LoVo (cell line): Measurements from ENCODE around the gene RNU1-4.
"Not testable (repeated sequence)": the region's sequence is repeated elsewhere in the genome, so short reads cannot be mapped to it uniquely, and the experiment has no call there.

Source experiments
- DNase-seq: peaks from one replicate; pipeline ENCODE4 v3.0.0-alpha.2; 2016; ENCODE audit warnings: low spot score

The RNU1-4 gene

DNA sequence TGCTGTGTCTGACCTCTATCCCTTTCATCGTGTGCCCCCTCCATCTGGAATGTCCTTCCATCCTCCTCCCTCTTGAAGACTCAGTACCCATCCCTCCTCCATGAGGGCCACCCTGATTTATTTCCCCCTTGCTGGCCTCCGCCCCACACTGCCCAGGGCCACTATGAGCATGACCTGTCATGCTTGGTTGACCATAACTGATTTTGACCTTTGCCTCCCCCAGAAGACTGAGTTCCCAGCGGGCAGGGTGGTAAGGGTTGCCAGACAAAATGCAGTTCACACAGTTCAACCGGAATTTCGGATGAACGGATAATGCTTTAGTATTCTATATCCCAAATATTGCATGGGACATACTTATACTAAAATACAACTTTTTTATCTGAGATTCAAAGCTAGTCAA is 31.6 kb upstream of the RNU1-4 start:
- DNase-seq, result not testable (repeated sequence)

DNA sequence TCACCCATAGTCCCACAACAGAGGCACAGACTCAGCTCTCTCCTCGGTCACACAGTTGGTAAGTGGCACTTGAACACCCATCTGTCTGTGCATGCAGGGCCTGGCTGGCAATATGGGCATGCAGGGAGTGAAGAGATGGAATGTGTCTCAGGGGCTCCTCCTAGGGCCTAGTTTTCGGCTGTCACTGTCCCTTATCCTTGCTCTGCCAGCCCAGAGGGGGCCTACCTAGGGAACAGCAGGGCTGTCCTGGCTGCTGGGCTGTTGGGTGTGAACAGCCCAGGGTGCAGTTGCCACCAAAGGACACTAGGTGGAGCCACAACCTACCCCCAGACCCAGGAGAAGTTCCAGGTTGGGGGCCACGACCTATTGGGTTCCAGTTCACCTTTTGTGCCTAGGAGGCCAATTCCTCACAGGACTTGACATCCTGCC is 30.6 kb upstream of the RNU1-4 start:
- DNase-seq, result not testable (repeated sequence)

DNA sequence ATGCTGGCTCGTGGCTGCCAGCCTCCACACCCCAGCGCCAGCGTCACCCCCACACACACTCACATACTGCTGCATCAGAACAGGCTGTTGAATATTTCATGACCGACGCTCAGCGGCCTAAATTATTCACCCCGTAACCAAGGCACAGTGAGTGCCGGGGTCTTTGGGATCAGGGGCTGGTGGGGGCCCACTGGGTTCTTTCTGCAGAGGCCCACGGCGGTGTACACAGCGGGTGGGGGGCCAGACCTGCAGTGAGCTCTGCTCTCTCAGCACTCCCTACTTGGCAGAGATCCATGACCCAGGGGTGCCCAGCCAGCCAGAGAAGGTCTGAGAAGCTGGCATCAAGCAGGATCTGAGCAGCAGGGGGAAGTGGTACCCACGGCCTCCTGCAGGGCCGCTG is 29.7 kb upstream of the RNU1-4 start:
- DNase-seq, result not testable (repeated sequence)

DNA sequence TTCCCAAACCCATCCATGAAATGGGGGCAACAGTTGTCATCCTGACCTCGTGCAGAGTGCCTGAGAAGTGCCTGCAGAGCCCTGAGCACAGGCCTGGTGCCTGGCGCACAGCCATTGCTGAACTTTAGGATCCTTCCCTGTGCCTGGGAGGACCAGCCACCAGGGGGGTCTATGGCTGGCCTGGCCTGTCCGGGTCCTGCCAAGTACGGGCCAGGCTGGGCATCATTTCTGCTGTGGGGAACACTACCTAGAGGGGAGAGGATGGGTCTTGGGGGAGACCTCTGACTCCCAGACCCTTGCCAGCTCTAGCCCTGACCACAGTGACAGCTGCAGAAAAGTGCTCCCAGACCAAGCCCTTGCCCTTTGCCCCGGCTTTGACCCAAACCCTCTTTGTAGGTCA is 28.2 kb upstream of the RNU1-4 start:
- not testable (repeated sequence) for DNase-seq

DNA sequence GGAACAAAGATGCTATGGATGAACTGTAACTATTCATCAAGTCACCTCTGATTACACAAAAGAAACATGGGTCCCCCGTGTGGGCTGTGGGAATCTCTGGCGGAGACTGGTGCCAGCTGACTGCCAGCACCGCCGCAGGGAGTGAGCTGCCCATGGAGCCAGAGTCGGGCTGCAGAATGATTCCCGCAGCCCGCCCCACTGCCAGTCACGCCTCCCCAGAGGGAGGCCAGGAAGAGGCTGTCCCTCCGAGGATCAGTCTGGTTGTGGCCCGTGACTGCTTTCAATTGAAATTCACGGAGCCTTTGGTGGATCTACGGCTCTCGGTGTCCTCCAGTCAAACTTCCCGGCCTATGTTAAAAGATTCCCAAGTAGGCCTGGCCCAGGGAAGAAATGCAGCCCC is 27.7 kb upstream of the RNU1-4 start:
- not testable (repeated sequence) for DNase-seq

DNA sequence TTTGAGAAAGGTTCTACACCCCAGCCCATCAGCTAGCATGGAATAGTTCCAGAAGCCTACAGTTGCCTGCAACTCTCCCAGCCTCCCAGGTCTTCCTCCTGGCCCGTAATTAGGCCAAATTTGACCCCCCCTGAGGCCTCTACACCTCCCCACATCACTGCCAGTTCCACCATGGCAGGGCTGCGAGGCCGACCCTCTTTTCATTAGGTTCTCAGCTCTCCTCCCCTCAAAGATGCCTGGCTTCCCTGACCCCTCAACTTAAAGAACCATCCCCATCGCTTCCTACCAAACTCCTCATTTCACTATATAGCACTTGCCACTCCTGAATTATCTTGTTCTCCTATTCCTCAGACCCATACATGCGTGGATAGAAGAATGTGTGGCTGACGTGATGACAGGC is 27.3 kb upstream of the RNU1-4 start:
- DNase-seq, result not testable (repeated sequence)

DNA sequence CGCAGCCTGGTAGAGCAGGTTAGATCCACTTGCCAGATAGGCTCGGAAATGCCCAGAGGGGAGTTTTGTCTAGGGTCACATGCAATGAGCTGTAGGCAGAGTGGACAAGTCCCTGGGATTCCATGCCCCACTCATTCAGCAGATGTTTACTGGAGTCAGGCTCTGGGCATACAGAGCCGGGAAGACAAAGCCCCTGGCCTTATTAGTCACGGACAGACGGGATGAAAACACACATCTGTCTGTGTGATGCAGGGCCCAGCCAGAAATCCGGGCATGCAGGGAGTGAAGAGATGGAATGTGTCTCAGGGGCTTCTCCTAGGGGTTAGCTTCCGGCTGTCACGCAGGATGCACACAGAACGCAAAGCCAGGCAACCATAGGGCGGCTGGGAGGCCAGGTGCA is 26.8 kb upstream of the RNU1-4 start:
- not testable (repeated sequence) for DNase-seq

DNA sequence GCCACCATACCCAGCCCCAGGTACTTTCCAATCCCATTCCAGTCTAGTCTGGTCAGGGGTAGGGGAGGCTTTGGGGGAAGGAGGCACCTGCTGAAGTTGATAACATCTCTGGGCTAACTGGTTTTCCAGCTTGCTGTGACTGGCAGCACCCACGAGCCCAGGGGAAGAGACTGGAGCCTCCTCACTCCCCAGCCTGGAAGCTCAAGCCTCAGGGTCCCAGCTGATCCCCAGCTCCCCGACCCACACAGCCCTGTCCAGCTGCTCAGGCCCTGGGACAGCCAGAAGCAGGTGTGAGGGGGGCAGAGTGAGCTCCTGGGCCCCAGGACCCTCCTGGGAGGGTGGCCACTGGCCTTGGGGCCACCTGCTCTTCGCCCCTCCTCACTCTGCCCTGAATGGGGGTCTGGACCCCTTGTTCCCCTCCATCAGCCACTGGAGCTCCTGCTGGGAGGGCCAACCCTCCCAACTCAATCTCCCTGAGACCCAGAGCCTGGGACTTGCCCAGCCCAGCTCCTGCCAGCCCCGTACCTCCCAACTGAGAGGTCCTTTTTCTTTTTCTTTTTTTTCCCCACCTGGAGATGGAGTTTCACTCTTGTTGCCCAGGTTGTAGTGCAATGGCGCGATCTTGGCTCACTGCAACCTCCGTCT is 23.5 kb upstream of the RNU1-4 start:
- no peak for DNase-seq

DNA sequence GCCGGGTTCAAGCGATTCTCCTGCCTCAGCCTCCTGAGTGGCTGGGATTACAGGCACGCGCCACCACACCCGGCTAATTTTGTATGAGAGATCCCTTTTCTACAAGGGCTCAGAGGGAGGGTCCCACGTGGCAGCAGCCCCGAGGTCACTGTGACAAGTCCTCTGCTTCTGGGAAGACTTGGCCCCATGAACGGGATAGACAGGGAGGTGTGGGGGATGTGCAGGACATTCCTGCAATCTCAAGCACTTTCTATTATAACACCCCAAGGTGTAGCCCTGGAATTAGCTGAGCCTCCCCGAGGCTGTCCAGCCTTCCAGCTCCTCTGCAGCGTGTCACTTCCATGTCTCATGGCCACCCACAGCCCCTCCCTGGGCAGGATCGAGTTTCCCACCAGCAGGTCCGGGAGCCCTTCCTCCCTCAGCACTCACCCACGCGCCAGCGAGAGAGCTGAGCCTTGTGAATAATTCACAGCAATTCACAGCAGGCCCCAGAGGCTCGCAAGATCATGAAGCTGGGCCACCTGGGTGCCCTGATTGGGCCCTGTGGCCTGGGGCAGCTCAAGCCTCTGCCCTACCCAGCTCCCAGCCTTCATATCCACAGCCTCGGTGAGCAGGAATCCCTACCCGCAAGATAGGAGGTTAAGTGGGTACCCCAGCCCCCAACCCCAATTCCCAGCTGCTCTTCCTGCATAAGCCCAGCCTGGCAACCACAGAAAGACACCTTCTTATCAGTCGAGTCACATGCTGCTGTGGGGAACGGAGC is 22.8 kb upstream of the RNU1-4 start:
- DNase-seq, result no peak

DNA sequence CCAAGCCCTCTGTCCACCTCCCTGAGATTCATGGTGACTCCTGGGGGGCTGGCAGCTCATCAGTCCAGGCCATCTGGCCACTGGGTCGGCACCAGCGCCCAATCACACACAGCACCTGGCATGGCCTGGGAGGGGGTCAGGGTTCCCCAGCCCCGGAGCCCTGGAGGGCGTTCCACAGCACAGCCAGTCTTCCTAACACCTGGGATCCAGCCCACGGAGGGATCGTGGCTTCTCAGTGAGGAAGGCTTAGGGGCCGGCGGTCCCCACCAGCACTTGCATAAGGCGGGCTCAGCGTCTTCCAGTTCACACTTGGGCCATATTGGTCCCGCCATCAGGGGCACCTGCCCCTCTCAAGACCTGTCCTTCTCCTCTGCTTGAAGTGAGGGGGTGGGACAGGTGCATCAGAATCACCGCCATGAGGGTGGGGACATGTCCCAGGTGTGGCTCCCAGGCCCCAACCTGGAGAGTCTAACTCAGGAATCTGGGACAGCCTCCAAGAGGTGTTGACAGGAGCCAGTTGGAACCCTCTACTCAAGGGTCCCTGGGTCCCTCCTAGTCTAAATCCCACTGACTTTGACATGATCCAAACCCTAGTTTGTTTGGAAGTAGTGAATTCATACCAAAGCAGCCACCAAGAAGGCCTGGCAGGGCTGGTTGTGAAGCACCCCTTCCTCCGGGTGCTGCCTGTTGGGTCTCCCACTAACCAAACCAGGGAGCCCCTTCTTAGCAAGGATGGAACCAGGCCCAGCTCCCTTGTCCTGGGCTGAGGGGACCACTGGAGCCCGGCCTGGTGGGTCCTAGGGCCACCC is 22.0 kb upstream of the RNU1-4 start:
- DNase-seq, result not testable (repeated sequence)

DNA sequence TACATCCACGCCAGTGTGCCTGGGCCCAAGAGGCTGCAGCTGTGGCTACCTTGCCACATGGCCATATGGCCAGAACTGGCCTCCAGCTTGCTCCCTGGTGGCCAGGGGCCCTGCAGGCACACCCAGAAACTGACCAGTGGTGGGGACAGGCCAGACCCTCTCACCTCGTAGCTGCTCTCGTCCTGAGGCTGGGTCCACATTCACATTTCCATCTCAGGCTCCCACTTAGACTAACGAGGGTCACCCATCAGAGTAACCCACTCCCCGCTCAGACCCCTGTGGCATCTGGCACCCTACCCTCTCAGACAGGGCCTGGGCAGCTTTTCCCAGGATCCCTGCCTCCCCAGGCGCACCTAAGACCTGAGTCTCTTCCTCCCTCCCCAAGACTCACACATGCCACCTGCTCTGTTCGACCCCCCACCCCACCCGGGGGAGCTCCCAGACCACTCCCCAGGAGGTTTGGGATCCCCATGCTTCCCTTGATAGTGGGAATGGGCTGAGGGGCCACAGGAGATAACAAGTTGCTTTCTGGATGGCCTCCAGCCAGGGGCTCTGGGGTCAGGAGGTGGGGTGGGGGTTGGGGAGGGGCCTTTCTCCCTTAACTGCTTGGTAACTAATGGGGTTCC is 21.3 kb upstream of the RNU1-4 start:
- DNase-seq, result no peak

DNA sequence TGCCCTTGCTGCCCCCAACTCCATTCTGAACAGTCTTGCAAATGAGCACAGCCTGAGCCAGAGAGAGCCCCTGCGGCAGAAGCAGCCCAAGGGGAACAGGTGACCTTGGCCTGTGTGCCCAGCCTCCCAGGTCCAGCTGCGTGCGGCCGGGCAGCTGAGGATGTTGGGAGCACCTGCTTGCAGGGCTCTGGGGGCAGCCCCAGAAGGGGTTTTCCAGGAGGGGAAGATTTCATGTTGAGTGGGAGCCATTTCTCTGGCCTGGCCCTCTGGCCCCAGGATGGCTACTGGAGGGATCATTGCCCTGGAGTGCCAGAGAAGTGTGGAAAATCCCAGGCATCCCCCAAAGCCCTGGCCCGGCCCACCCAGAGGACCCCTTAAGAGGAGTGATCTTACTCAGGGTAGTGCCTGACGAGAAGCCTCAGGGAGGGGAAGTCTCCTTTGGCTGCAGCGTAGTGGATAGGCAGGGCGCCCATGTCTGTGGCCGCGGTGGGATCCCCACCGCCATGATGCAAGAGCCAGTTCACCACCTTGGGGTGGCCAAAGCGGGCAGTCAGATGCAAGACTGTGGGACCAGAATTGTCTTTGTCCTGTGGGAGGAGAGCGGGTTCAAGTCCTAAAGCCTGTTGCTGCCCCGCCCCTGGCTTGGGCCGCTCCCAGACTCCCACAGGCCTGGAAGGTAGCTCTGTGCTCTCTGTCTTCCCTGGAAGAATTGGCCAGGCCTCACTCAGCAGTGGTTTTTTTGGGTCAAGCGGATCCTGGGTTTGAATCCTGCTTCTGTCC is 20.6 kb upstream of the RNU1-4 start:
- no peak for DNase-seq

DNA sequence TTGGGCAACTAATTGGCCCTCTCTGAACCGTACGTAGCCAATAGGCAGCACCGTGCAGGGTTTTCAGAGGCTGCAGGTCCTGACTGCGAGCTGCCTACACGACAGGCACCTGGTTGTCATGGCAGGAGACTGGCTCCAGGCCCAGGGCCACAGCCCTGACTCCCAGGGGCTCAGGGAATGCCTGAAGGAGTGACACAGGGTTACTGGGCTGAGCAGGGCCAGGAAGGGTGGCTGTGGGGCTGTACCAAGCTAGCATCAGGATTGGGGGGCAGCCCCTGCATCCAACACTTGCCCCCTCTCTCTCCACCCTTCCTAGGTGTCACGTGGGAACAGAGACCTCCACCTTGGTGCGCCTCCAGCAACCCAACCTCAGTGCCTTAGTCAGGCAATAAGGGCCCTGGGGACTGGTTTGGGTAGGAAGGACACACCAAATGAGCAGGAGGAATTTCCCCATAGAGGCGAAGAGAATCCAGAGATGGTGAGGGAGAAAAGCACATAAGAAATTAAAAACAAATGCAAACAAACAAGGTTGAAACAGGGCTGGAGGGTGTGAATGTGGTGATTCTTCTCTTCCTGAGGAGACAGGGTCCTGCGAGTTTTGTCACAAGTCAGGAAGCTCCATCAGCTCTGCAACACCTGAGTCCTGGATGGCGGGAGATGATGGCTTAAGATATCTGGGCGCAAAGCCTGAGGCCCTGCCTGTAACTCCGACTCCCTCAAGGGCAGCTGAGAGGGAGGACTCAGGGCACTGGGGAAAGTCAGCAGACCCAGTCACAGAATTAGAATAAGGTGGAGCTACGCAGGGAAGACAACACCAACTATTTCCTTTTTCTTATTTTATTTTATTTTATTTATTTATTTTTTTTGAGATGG is 19.7 kb upstream of the RNU1-4 start:
- DNase-seq, result no peak

DNA sequence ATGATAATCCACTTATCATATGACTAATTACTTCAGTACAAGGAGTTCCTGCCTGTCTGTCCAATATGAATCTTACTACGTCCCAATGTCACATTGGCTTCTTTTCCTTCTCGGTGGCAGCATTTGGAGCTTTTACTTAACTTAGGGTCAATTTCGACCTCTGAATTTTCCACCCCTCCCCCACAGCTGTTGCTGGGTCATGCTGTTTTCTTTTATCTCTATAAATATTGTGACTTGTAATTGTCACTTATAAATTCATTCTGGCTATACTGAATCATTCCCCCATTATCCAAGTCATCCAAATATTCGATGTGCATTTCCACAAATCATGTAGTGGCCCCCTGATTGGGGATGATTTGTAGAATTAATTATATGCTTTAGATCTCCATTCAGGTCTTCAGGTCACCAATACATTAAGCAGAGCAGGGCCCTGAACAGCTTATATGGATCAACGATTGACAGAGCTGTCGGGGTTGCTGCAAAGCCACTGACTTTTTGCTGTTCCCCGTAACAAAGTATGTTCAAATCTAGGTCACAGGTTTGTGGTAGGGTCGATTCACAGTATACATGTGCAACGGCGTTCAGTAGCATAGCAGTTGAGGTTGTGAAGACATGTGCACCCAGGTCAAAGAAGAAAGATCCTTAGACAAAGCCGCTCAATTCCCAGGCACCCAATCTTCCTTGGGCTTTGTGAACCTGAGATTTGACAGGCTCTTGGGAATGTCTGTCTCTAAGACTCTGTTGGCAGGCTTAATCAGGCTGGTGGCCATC is 18.3 kb upstream of the RNU1-4 start:
- no peak for DNase-seq

DNA sequence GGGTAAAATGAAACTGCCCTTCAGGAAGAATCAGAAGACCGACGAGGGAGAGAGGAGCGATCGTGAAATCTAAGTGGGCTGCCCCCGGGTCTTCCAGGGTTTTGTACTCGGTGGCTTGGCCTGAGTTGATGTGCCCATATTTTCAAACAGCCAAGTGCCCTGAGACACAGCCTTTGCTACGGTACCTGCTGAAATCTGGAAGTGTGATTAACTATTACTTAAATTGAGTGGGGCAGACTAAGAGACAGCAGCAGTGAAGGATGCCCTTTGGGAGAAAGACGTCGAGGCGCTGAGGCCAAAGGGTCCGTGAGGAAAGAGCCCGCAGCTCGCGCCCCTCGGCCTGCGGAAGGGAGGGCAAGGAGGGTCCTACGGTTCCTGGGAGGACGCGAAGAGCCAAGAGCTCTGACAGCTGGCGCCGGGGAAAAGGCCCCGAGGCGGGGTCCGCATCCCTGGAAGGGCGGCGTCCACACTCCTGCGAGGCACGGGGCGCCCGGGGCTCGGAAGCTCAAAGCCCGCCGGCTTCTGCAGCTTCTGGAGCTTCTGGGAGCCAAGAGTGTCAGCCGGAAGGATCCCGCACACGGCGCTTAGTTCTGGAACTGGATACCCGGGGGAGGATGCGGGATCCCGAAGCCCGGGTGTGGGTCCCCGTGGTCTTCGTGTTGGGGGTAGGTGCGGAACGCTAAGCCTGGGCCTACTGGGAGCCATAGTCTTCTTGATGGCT is 15.4 kb upstream of the RNU1-4 start:
- no peak for DNase-seq

DNA sequence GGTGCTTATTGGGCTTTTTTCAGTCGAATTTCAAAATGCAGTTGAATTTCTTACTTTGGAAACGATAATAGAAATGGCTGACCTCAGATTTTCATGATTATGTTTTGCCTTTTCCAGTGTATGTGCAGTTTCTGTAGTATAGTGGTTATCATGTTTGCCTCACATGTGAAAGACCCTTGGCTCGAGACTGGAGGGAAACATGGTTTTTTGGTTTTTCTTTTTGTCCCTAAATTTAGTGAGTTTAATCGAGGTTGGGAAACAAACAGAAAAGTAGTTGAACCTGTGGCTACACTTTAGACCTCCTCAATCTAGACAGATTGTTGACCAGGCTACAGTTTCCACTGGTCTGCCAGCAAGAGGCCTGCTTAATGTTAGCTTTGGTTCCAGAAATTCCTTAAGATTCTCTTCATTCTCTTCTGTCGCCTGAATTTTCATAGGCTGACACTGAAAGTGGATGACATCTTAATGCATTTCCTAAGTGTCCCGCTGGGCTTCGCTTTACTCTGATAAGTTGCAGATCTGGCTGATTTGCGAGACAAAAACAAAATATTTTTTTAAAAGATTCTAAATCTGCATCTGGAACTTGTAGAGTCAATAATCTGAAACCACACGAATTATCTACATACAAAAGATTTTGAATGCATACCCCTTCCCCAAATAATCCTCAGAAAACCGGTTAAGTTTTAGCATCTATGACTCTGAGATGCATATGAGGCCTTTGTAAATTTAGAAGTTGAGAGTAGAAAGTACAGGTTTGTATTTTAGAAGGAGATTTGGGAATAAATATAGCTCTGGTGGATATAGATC is 14.7 kb upstream of the RNU1-4 start:
- DNase-seq, result not testable (repeated sequence)

DNA sequence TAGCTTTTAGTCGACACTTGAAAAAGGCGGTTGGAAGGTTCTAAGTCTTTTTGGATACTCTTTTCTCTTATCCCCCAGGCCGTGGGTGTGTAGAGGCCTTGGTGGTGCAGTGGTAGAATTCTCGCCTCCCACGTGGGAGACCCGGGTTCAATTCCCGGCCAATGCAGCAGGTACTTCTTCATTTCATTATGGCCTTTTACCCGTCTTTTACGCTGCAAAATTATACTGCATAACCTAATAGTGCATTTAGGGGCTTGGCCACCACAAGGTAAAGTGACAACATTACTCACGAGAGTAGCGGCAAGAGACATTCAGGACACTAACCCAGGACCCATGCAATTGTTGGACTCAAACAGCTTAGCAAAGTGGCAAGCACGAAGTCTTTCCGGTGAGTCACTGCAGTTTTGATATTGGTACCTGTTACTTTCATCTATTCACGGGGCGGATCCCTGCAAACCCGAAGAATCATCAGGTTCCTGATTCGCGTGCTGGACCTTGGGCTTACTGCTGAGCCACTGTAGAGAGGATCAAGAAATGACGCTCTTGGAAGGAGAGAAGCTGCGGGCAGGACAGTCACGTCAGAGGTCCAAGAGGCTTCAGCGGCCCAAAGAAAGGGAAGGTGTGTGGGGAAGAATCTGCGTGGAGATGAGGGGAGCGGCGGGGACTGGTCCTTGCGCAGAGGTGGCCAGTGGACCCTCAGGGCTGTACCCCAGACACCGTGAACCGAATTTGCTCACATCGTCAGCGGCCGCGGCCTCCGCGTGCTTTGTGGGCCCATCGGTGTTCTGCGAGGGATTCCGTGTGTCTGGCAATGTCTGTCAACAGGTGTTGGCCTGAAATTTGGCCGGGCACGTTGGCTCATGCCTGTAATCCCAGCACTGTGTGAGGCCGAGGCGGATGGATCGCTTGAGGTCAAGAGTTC is 12.9 kb upstream of the RNU1-4 start:
- peak; percentile 72 for DNase-seq
